ENCODE data around the gene ZC3H18. TPM values are rescaled to one million over a fixed set of nuclear protein-coding genes. Genes with fewer than 3 reads are reported as not detected.

ZC3H18 gene
- total RNA-seq, 1 experiment from 2014 or later: 61.8 TPM

DNA sequence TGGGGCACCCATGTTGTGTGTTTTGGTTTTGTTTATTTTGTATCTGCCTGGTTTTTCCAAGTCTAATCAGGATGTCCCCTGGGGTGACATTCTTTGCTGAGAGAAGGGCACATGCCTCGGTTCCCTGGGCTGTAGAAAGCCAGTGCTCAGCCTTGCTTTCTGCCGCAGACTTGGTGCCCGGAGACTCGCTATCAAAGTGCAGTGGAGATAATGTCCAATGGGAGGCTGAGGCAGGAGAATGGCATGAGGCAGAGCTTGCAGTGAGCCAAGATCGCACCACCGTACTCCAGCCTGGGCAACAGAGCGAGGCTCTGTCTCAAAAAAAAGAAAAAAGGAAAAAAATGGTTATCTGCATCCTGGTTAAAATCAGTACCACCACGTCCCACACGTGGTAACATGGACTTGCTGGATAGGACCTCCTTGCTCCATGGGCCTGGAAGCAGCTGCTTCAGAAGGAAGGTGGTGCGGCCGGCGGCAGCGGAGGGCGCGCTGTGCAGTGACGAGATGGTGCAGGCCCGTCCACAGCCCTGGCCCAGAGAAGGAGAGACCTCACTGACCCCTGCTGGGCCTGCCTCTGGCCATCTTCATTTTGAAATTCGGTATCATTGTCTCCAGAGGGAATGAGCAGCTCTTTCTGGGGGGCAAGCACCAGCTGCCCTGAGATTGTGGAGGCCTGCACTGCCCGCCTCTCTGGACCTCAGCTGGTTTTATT, 48.9 kb downstream of the ZC3H18 start:
- TF ChIP-seq JAZF1 (CRISPR knock-in tag; IDR thresholded peaks at IDR 0.05): no peak
- TF ChIP-seq CREB1 (CRISPR knock-in tag; IDR thresholded peaks at IDR 0.05): no peak
- TF ChIP-seq NR1H2 (CRISPR knock-in tag; IDR thresholded peaks at IDR 0.05): no peak
- no peak for TF ChIP-seq TP53 (CRISPR knock-in tag; IDR thresholded peaks at IDR 0.05)
- TF ChIP-seq, protein P1, sequence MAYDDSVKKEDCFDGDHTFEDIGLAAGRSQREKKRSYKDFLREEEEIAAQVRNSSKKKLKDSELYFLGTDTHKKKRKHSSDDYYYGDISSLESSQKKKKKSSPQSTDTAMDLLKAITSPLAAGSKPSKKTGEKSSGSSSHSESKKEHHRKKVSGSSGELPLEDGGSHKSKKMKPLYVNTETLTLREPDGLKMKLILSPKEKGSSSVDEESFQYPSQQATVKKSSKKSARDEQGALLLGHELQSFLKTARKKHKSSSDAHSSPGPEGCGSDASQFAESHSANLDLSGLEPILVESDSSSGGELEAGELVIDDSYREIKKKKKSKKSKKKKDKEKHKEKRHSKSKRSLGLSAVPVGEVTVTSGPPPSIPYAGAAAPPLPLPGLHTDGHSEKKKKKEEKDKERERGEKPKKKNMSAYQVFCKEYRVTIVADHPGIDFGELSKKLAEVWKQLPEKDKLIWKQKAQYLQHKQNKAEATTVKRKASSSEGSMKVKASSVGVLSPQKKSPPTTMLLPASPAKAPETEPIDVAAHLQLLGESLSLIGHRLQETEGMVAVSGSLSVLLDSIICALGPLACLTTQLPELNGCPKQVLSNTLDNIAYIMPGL (CRISPR knock-in tag; IDR thresholded peaks at IDR 0.05): no peak
- no peak for TF ChIP-seq EMX1 (CRISPR knock-in tag; IDR thresholded peaks at IDR 0.05)
- no peak for TF ChIP-seq ZNF232 (CRISPR knock-in tag; IDR thresholded peaks at IDR 0.05)
- H3K27ac Mint-ChIP-seq: peak overlapping the region; percentile 82
- no peak overlapping the region for H3K4me3 Mint-ChIP-seq

DNA sequence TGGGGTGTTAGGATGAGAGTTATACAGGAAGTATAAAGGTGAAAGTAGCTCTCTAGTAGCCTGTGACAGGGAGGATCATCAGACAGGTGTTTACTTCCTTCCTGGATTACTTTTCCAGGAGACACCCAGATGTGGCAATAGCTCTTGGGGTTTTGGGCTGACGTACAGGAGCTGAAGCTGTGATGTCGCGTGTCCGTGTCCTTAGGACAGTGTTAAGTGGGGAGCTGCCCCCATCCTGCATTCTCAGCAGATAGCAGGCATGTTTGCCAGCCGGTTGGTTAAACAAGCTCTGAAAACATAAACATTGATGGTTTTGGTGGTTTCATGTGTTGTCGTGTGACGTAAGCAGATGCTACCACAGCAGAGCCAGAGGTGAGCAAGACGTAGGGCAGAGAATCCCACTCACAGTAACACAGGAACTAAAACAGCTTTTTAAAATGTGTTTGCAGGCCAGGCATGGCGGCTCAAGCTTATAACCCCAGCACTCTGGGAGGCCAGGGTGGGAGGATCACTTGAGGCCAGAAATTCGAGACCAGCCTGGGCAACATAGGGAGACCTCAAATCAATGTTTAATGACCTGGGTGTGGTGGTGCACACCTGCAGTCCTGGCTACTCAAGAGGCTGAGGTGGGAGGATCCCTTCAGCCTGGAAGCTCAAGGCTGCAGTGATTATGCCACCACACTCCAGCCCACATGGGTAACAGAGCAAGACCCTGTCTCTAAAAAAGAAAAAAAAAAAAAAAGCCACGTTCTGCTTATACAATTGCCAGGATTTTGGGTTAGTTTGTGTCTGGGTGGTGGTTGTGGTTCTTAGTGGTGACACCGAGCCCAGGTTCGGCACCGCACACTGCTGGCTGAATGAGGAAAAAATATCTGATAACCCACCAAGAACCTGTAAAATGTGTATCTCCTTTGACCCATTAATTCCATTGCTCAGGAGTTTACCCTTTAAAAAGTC, 49.9 kb downstream of the ZC3H18 start:
- POLR2A ChIA-PET: interaction anchor here (1.1 kb wide), 1 partner anchor 13 kb away, joined by 3 read pairs; no protein-coding TSS in a partner anchor
- Mint-ChIP-seq H3K4me1 (peaks cover 4% of the 10 kb centered on the region), H3K36me3 (peaks cover 19% of the 10 kb centered on the region), H3K27ac (0 out of 2 replicates have a peak overlapping the region, but pooled peaks have one; percentile 19), H3K27me3 (ENCODE audit: low read depth) (no peaks in the 10 kb centered on the region), H3K9me3 (no peaks in the 10 kb centered on the region), H3K4me3 (no peak overlapping the region)
- CTCF ChIA-PET: interaction anchor here (0.6 to 4.5 kb wide), 5 partner anchors 10 to 117 kb away, joined by 4 to 29 read pairs (median 7); no protein-coding TSS in a partner anchor
- TF ChIP-seq ELF4 (CRISPR knock-in tag; IDR thresholded peaks at IDR 0.05; ENCODE audit: low read depth): no peak
- TF ChIP-seq FOXP4 (CRISPR knock-in tag; IDR thresholded peaks at IDR 0.05): no peak
- no peak for TF ChIP-seq SOX15 (CRISPR knock-in tag; IDR thresholded peaks at IDR 0.05)
- TF ChIP-seq SMAD3 (CRISPR knock-in tag; IDR thresholded peaks at IDR 0.05; ENCODE audit: borderline replicate concordance): no peak
- TF ChIP-seq NR2C2 (CRISPR knock-in tag; IDR thresholded peaks at IDR 0.05): no peak
- no peak for TF ChIP-seq NFATC4 (CRISPR knock-in tag; IDR thresholded peaks at IDR 0.05)
- TF ChIP-seq ZNF263 (CRISPR knock-in tag; IDR thresholded peaks at IDR 0.05; ENCODE audit: low read depth): no peak
- TF ChIP-seq NR1H2 (CRISPR knock-in tag; IDR thresholded peaks at IDR 0.05): no peak
- no peak for TF ChIP-seq NFE2L1 (CRISPR knock-in tag; IDR thresholded peaks at IDR 0.05)
- no peak for TF ChIP-seq E2F5 (CRISPR knock-in tag; IDR thresholded peaks at IDR 0.05)
- no peak for TF ChIP-seq NFYB (CRISPR knock-in tag; conservative IDR thresholded peaks at IDR 0.05; ENCODE audit: low read depth)
- TF ChIP-seq, protein P2, sequence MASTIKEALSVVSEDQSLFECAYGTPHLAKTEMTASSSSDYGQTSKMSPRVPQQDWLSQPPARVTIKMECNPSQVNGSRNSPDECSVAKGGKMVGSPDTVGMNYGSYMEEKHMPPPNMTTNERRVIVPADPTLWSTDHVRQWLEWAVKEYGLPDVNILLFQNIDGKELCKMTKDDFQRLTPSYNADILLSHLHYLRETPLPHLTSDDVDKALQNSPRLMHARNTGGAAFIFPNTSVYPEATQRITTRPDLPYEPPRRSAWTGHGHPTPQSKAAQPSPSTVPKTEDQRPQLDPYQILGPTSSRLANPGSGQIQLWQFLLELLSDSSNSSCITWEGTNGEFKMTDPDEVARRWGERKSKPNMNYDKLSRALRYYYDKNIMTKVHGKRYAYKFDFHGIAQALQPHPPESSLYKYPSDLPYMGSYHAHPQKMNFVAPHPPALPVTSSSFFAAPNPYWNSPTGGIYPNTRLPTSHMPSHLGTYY (CRISPR knock-in tag; IDR thresholded peaks at IDR 0.05): no peak
- TF ChIP-seq TEAD4 (CRISPR knock-in tag; IDR thresholded peaks at IDR 0.05): no peak
- DNase-seq (ENCODE audit: low spot score) (no peak), ATAC-seq (no peak)

More for the DNA sequence above, 48.9 kb downstream of the ZC3H18 start:
- ChIA-PET POLR2A (interaction anchor here (1.1 kb wide), 1 partner anchor 14 kb away, joined by 3 read pairs; no protein-coding TSS in a partner anchor), CTCF (interaction anchor here (0.8 to 4.5 kb wide), 8 partner anchors 9 to 182 kb away, joined by 3 to 29 read pairs (median 6); no protein-coding TSS in a partner anchor)
- Mint-ChIP-seq H3K9me3 (no peaks in the 10 kb centered on the region), H3K36me3 (peaks cover 23% of the 10 kb centered on the region), H3K4me1 (peaks cover 4% of the 10 kb centered on the region), H3K27me3 (ENCODE audit: low read depth) (no peaks in the 10 kb centered on the region)
- DNase-seq (ENCODE audit: low spot score) (no peak), ATAC-seq (no peak)

All from WTC11 (cell line).